HFF-Myc (cell line): ENCODE data around the gene GTPBP4.

Experiments used
- DNase-seq: peaks from one replicate; pipeline ENCODE4 v3.0.0-alpha.2; 2011; ENCODE audit warnings: low read depth; ENCODE audit errors: extremely low read depth
- H3K4me3 ChIP-seq: replicated peaks from 2 replicates; pipeline ENCODE4 v1.5.1; 2011; ENCODE audit warnings: low read depth, mild to moderate bottlenecking, control low read depth, low read length
- CTCF ChIP-seq: IDR thresholded peaks from 2 replicates; pipeline ENCODE4 v1.5.1; 2012; ENCODE audit warnings: mild to moderate bottlenecking, low read depth, low read length, control low read depth; ENCODE audit errors: missing control alignments

The GTPBP4 gene

GRCh38 chr10:966466-967235, 21.6 kb upstream of the GTPBP4 start:
- no peak for TF ChIP-seq CTCF
- no peak overlapping the region for H3K4me3 ChIP-seq
- DNase-seq: no peak

GRCh38 chr10:968546-969199, 19.6 kb upstream of the GTPBP4 start:
- H3K4me3 ChIP-seq: no peak overlapping the region
- TF ChIP-seq CTCF: no peak
- DNase-seq: no peak

- no peak for TF ChIP-seq CTCF
- DNase-seq: no peak
Measured at GRCh38 chr10:969473-970150, 18.6 kb upstream of the GTPBP4 start.

GRCh38 chr10:970311-971149, 17.7 kb upstream of the GTPBP4 start:
- H3K4me3 ChIP-seq: no peak overlapping the region
- TF ChIP-seq CTCF: no peak
- DNase-seq: no peak

More at GRCh38 chr10:969473-970150, 18.6 kb upstream of the GTPBP4 start:
- no peak overlapping the region for H3K4me3 ChIP-seq

GRCh38 chr10:971150-971542, 17.1 kb upstream of the GTPBP4 start:
- no peak for TF ChIP-seq CTCF
- DNase-seq: no peak

GRCh38 chr10:971613-972012, 16.6 kb upstream of the GTPBP4 start:
- no peak for TF ChIP-seq CTCF
- no peak for DNase-seq
- H3K4me3 ChIP-seq: no peak overlapping the region

More at GRCh38 chr10:971150-971542, 17.1 kb upstream of the GTPBP4 start:
- H3K4me3 ChIP-seq: no peak overlapping the region
